H1 (cell line): ENCODE results near the gene PTPMT1. TPM values are rescaled to one million over a fixed set of nuclear protein-coding genes. Genes with fewer than 3 reads are reported as not detected.

Experiments used
- CTCF ChIA-PET: fragments of 300-600 bp; sonication (Branson Sonifier 250); formaldehyde crosslinking; loops from one replicate; lab custom pipeline; 2021; ENCODE audit not compliant: partially characterized antibody; lab: Charles Lee
- POLR2A ChIA-PET: fragments of 300-600 bp; sonication (Branson Sonifier 250); formaldehyde crosslinking; loops from one replicate; lab custom pipeline; 2021; ENCODE audit warnings: inconsistent platforms; ENCODE audit not compliant: partially characterized antibody; lab: Charles Lee
- DNase-seq, 2 experiments: peaks; one replicate each; pipeline versions ENCODE4 v3.0.0 to v3.0.0-alpha.2; 2010 to 2022; ENCODE audit warnings: low spot score in 2 of 2, low read depth in 1 of 2, mixed read lengths in 1 of 2
- FAIRE-seq: peaks from 2 replicates; lab custom pipeline; 2011; peaks lifted over from hg19 to GRCh38; lab: Jason Lieb, UNC
- H2AFZ ChIP-seq: 2 replicates; pipeline ENCODE4 v1.8.1; 2012; ENCODE audit warnings: low read length, inconsistent platforms
- H2AK5ac ChIP-seq: 2 replicates; pipeline ENCODE4 v1.6.1; 2013; ENCODE audit warnings: low read depth, low read length
- H2BK120ac ChIP-seq: replicated peaks from 2 replicates; pipeline ENCODE3; 2013; ENCODE audit warnings: low read depth, low read length, inconsistent platforms
- H2BK12ac ChIP-seq: 2 replicates; pipeline ENCODE4 v1.6.1; 2013; ENCODE audit warnings: low read depth, low read length
- H2BK15ac ChIP-seq: 2 replicates; pipeline ENCODE4 v1.6.1; 2013; ENCODE audit warnings: low read length
- H2BK20ac ChIP-seq: 2 replicates; pipeline ENCODE4 v1.6.1; 2013; ENCODE audit warnings: low read length
- H2BK5ac ChIP-seq: 2 replicates; pipeline ENCODE4 v1.6.1; 2013; ENCODE audit warnings: low read depth, low read length
- H3K14ac ChIP-seq: 2 replicates; pipeline ENCODE4 v1.6.1; 2013; ENCODE audit warnings: inconsistent platforms; ENCODE audit not compliant: insufficient read length
- H3K18ac ChIP-seq: 2 replicates; pipeline ENCODE4 v1.6.1; 2013; ENCODE audit warnings: low read length; ENCODE audit errors: extremely low read depth
- H3K23ac ChIP-seq: 2 replicates; pipeline ENCODE4 v1.6.1; 2013; ENCODE audit warnings: inconsistent platforms; ENCODE audit not compliant: insufficient read length
- H3K23me2 ChIP-seq: 2 replicates; pipeline ENCODE4 v1.6.1; 2013; ENCODE audit warnings: low read depth, low read length
- H3K27ac ChIP-seq: 2 replicates; pipeline ENCODE4 v1.6.1; 2011; ENCODE audit warnings: low read depth, low read length, inconsistent platforms
- H3K27me3 ChIP-seq, 4 experiments: replicated peaks in 1 of 4; 1 replicate in 1 of 4; 2 replicates in 3 of 4; pipeline versions ENCODE4 v1.6.1 to v1.8.1; 2011 to 2013; ENCODE audit warnings: low read length in 3 of 4, mild to moderate bottlenecking in 3 of 4, inconsistent platforms in 2 of 4, mixed read lengths in 2 of 4, moderate library complexity in 1 of 4; ENCODE audit not compliant: control insufficient read depth in 3 of 4, insufficient read depth in 3 of 4; ENCODE audit errors: extremely low read depth in 1 of 4
- H3K36me3 ChIP-seq, 4 experiments: 2 replicates each; pipeline versions ENCODE4 v1.6.1 to v1.8.1; 2011 to 2013; ENCODE audit warnings: mild to moderate bottlenecking in 4 of 4, low read length in 3 of 4, moderate library complexity in 2 of 4, control low read depth in 1 of 4, inconsistent platforms in 1 of 4; ENCODE audit not compliant: insufficient read depth in 4 of 4, control insufficient read depth in 2 of 4
- H3K4ac ChIP-seq: replicated peaks from 2 replicates; pipeline ENCODE3; 2013; ENCODE audit warnings: low read length, low read depth, mixed read lengths, inconsistent platforms; ENCODE audit not compliant: insufficient read length
- H3K4me1 ChIP-seq, 4 experiments: replicated peaks in 1 of 4; 1 replicate in 1 of 4; 2 replicates in 3 of 4; pipeline versions ENCODE4 v1.6.1 to v1.8.1; 2011 to 2013; ENCODE audit warnings: low read length in 3 of 4, inconsistent platforms in 2 of 4, mixed read lengths in 1 of 4; ENCODE audit not compliant: insufficient read depth in 4 of 4, control insufficient read depth in 3 of 4
- H3K4me2 ChIP-seq, 2 experiments: 2 replicates each; pipeline versions ENCODE4 v1.6.1 to v1.8.1; 2011 to 2013; ENCODE audit warnings: low read depth in 2 of 2, low read length in 2 of 2, control low read depth in 1 of 2, inconsistent platforms in 1 of 2, mild to moderate bottlenecking in 1 of 2; ENCODE audit not compliant: insufficient read depth in 1 of 2
- H3K4me3 ChIP-seq, 4 experiments: fragments of 200-600, 300-600 bp in 1 of 4; sonication (generic), shearing (Covaris generic), sonication (Bioruptor Twin) in 1 of 4; 2 replicates each; pipeline versions ENCODE4 v1.5.1 to v1.8.1; 2011 to 2016; ENCODE audit warnings: low read length in 4 of 4, low read depth in 3 of 4, control low read depth in 2 of 4, inconsistent platforms in 2 of 4, mild to moderate bottlenecking in 2 of 4, mixed read lengths in 1 of 4, moderate library complexity in 1 of 4; ENCODE audit not compliant: insufficient read depth in 2 of 4; ENCODE audit errors: extremely low read depth in 1 of 4
- H3K56ac ChIP-seq: replicated peaks from 2 replicates; pipeline ENCODE3; 2013; ENCODE audit warnings: low read depth, mild to moderate bottlenecking, mixed read lengths, low read length, inconsistent platforms; ENCODE audit not compliant: insufficient read length
- H3K79me1 ChIP-seq: 2 replicates; pipeline ENCODE4 v1.6.1; 2013; ENCODE audit warnings: low read depth, low read length, control low read depth
- H3K79me2 ChIP-seq, 2 experiments: 2 replicates each; pipeline versions ENCODE4 v1.6.1 to v1.8.1; 2012 to 2013; ENCODE audit warnings: low read length in 2 of 2, mild to moderate bottlenecking in 2 of 2, inconsistent platforms in 1 of 2; ENCODE audit not compliant: insufficient read depth in 2 of 2, control insufficient read depth in 1 of 2
- H3K9ac ChIP-seq, 4 experiments: replicated peaks in 1 of 4; 1 replicate in 1 of 4; 2 replicates in 3 of 4; pipeline versions ENCODE4 v1.6.1 to v1.8.1; 2011 to 2013; ENCODE audit warnings: low read depth in 3 of 4, low read length in 3 of 4, control low read depth in 2 of 4, mild to moderate bottlenecking in 2 of 4, moderate library complexity in 2 of 4, inconsistent platforms in 1 of 4; ENCODE audit errors: extremely low read depth in 1 of 4
- H3K9me3 ChIP-seq, 2 experiments: 2 replicates each; pipeline versions ENCODE4 v1.6.1 to v1.8.1; 2012 to 2013; ENCODE audit warnings: mild to moderate bottlenecking in 2 of 2, moderate library complexity in 2 of 2, control low read depth in 1 of 2, inconsistent platforms in 1 of 2, low read depth in 1 of 2, low read length in 1 of 2, mixed read lengths in 1 of 2; ENCODE audit not compliant: insufficient read depth in 2 of 2
- H4K20me1 ChIP-seq, 2 experiments: replicated peaks in 1 of 2; 2 replicates each; pipeline versions ENCODE3 to v1.8.1; 2011 to 2013; ENCODE audit warnings: inconsistent platforms in 2 of 2, low read length in 2 of 2, mild to moderate bottlenecking in 1 of 2; ENCODE audit not compliant: insufficient read depth in 2 of 2, control insufficient read depth in 1 of 2
- H4K5ac ChIP-seq: 2 replicates; pipeline ENCODE4 v1.6.1; 2013; ENCODE audit warnings: low read length, low read depth, mixed read lengths, inconsistent platforms; ENCODE audit not compliant: insufficient read length
- H4K8ac ChIP-seq: 2 replicates; pipeline ENCODE4 v1.8.0; 2013; ENCODE audit warnings: mild to moderate bottlenecking, moderate library complexity, low read length, inconsistent platforms; ENCODE audit not compliant: insufficient read depth; ENCODE audit errors: extremely low read depth
- H4K91ac ChIP-seq: replicated peaks from 2 replicates; pipeline ENCODE3; 2013; ENCODE audit warnings: low read length, mixed read lengths, inconsistent platforms; ENCODE audit not compliant: insufficient read length
- ASH2L ChIP-seq: fragments of 200-600, 300-600 bp; sonication (generic); IDR thresholded peaks from one replicate; pipeline ENCODE4 v1.7.1; 2017; ENCODE audit warnings: low read length
- BACH1 ChIP-seq: IDR thresholded peaks from 2 replicates; pipeline ENCODE4 v1.6.1; 2012; ENCODE audit warnings: low read length, improper control_type of control experiment
- CBX5 ChIP-seq: fragments of 300-800, 300-1000 bp; sonication (generic); IDR thresholded peaks from 2 replicates; pipeline ENCODE4 v1.7.1; 2016; ENCODE audit warnings: antibody characterized with exemption, low read length, low read depth
- EZH2 ChIP-seq: fragments of 200-600 bp; sonication (generic); IDR thresholded peaks from 2 replicates; pipeline ENCODE4 v1.7.1; 2012; ENCODE audit warnings: low read depth, mild to moderate bottlenecking, moderate library complexity, low read length, inconsistent platforms; ENCODE audit not compliant: severe bottlenecking
- FOSL1 ChIP-seq: IDR thresholded peaks from 2 replicates; pipeline ENCODE4 v1.6.1; 2011; ENCODE audit warnings: mild to moderate bottlenecking, low read depth, low read length, moderate library complexity; ENCODE audit not compliant: insufficient read depth
- JUN ChIP-seq: IDR thresholded peaks from 2 replicates; pipeline ENCODE4 v1.6.1; 2011; ENCODE audit warnings: low read depth, mild to moderate bottlenecking, improper control_type of control experiment, low read length
- MAFK ChIP-seq: IDR thresholded peaks from 2 replicates; pipeline ENCODE4 v1.6.1; 2012; ENCODE audit warnings: low read depth, mild to moderate bottlenecking, improper control_type of control experiment, low read length
- MAX ChIP-seq: IDR thresholded peaks from 2 replicates; pipeline ENCODE4 v1.6.1; 2012; ENCODE audit warnings: inconsistent platforms
- NANOG ChIP-seq: IDR thresholded peaks from 2 replicates; pipeline ENCODE4 v1.6.1; 2011; ENCODE audit warnings: low read length, low read depth, mild to moderate bottlenecking, inconsistent platforms; ENCODE audit not compliant: insufficient read depth, poor library complexity, severe bottlenecking
- RBBP5 ChIP-seq: IDR thresholded peaks from 2 replicates; pipeline ENCODE4 v1.7.1; 2012; ENCODE audit warnings: low read depth, mild to moderate bottlenecking, inconsistent platforms, low read length, moderate library complexity, borderline replicate concordance
- RFX5 ChIP-seq: IDR thresholded peaks from 2 replicates; pipeline ENCODE4 v1.6.1; 2011; ENCODE audit warnings: low read depth, low read length, improper control_type of control experiment, borderline replicate concordance
- TAF7 ChIP-seq: optimal IDR thresholded peaks from 2 replicates; pipeline ENCODE3; 2011; ENCODE audit warnings: low read depth, mild to moderate bottlenecking, inconsistent platforms, low read length, moderate library complexity, borderline replicate concordance
- TCF12 ChIP-seq: IDR thresholded peaks from 2 replicates; pipeline ENCODE4 v1.6.1; 2011; ENCODE audit warnings: low read depth, mild to moderate bottlenecking, low read length
- WGBS, 2 experiments: shearing (Covaris generic) in 1 of 2; methylation state at CpG; one replicate each; pipeline versions ENCODE4 v1.1.6 to v1.1.7; 2013 to 2015; ENCODE audit warnings: low lambda C conversion rate in 2 of 2, mixed read lengths in 2 of 2, inconsistent platforms in 1 of 2, low coverage in 1 of 2, missing lambda C conversion rate in 1 of 2; ENCODE audit not compliant: insufficient replicate concordance in 2 of 2, insufficient coverage in 1 of 2, insufficient read length in 1 of 2; ENCODE audit errors: extremely low coverage in 1 of 2, missing lambda C conversion rate in 1 of 2; 5-methylcytosine and 5-hydroxymethylcytosine counted together
- polyA plus RNA-seq, 7 experiments: library from polyadenylated mRNA; depleted of rRNA in 3 of 7; stranded (reverse) in 5 of 7; unstranded in 2 of 7; fragments of >200 nt in 5 of 7; fragments of 200-250 nt in 2 of 7; gene quantifications; 1 replicate in 5 of 7; 2 replicates in 1 of 7; 4 replicates in 1 of 7; pipeline versions ENCODE4 v1.2.1 to v1.2.3, GENCODE V29; 2011 to 2013; ENCODE audit warnings: missing spikeins in 2 of 7, mixed read lengths in 2 of 7
- total RNA-seq: library from RNA; stranded (reverse); fragmentation: NEBNext Ultra II Directional; extraction: Animal tissue kit (Norgen Biotek cat#: 25700); gene quantifications from 2 replicates; pipeline ENCODE4 v1.2.1, GENCODE V29; 2021
- TF ChIP-seq, protein P1 (sequence below): IDR thresholded peaks from 2 replicates; pipeline ENCODE4 v1.6.1; 2012; ENCODE audit warnings: inconsistent platforms

The PTPMT1 gene
- total and polyA plus RNA-seq, 2 of the 8 experiments (the other 6 are each of a cell fraction or from before 2014, with no cell fraction given): 44.8 to 105 TPM

GRCh38 chr11:47605921-47606320, 40.5 kb downstream of the PTPMT1 start:
- H3K27ac ChIP-seq: no peak overlapping the region
- H4K91ac ChIP-seq: no peak overlapping the region
- no peak overlapping the region for H2BK5ac ChIP-seq
- H2AFZ ChIP-seq: no peak overlapping the region
- FAIRE-seq (no peak), DNase-seq (no peak)
- no peak overlapping the region for H2BK120ac ChIP-seq
- H3K79me2 ChIP-seq: no peaks in the 10 kb centered on the region
- no peaks in the 10 kb centered on the region for H4K20me1 ChIP-seq
- H3K14ac ChIP-seq: no peak overlapping the region
- no peak overlapping the region for H2BK20ac ChIP-seq
- no peaks in the 10 kb centered on the region for H3K79me1 ChIP-seq
- H2BK15ac ChIP-seq: no peak overlapping the region
- no peaks in the 10 kb centered on the region for H3K9me3 ChIP-seq
- H3K23me2 ChIP-seq: no peaks in the 10 kb centered on the region
- no peak overlapping the region for H2BK12ac ChIP-seq
- no peak overlapping the region for H4K8ac ChIP-seq
- H3K18ac ChIP-seq: no peak overlapping the region
- H3K4me2 ChIP-seq: no peak overlapping the region
- no peak overlapping the region for H4K5ac ChIP-seq
- H3K9ac ChIP-seq: no peak overlapping the region
- no peaks in the 10 kb centered on the region; a peak in 1 of 7 replicates for H3K4me1 ChIP-seq
- WGBS, 2 experiments: 96% methylated on average over 3 of the region's 3 CpGs; no CpG with 5 or more reads in 1 of the 2 experiments
- no peaks in the 10 kb centered on the region for H3K27me3 ChIP-seq
- ChIA-PET CTCF (interaction anchor here (0.9 to 3.7 kb wide), 3 partner anchors 10 to 21 kb away, joined by 3 to 17 read pairs (median 6); no protein-coding TSS in a partner anchor), POLR2A (interaction anchor here (1.2 to 2.9 kb wide), 4 partner anchors 9 to 22 kb away, joined by 3 to 14 read pairs (median 4); partner anchors contain the start of gene C1QTNF4)
- no peaks in the 10 kb centered on the region for H3K36me3 ChIP-seq
- no peak overlapping the region for H2AK5ac ChIP-seq
- no peak overlapping the region for H3K23ac ChIP-seq
- H3K4me3 ChIP-seq: no peak overlapping the region
- H3K4ac ChIP-seq: no peak overlapping the region
- H3K56ac ChIP-seq: no peak overlapping the region
- no peak for TF ChIP-seq RFX5
- no peak for TF ChIP-seq NANOG
- TF ChIP-seq EZH2: no peak
- no peak for TF ChIP-seq RBBP5
- TF ChIP-seq BACH1: no peak
- TF ChIP-seq MAFK: no peak
- no peak for TF ChIP-seq ASH2L
- TF ChIP-seq, protein P1, sequence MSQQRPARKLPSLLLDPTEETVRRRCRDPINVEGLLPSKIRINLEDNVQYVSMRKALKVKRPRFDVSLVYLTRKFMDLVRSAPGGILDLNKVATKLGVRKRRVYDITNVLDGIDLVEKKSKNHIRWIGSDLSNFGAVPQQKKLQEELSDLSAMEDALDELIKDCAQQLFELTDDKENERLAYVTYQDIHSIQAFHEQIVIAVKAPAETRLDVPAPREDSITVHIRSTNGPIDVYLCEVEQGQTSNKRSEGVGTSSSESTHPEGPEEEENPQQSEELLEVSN: no peak
- TF ChIP-seq CBX5: no peak
- TF ChIP-seq FOSL1: no peak
- no peak for TF ChIP-seq JUN
- no peak for TF ChIP-seq MAX
- TF ChIP-seq TAF7: no peak
- TF ChIP-seq TCF12: no peak
